Cortex of kidney (tissue), 1 donor: ENCODE measurements around the gene C11orf16.
"Not testable (repeated sequence)": the region's sequence is repeated elsewhere in the genome, so short reads cannot be mapped to it uniquely, and the experiment has no call there.

Experiments
- DNase-seq: peaks from one replicate; lab custom pipeline; 2025; lab: John Stamatoyannopoulos, UW

C11orf16 gene

DNA sequence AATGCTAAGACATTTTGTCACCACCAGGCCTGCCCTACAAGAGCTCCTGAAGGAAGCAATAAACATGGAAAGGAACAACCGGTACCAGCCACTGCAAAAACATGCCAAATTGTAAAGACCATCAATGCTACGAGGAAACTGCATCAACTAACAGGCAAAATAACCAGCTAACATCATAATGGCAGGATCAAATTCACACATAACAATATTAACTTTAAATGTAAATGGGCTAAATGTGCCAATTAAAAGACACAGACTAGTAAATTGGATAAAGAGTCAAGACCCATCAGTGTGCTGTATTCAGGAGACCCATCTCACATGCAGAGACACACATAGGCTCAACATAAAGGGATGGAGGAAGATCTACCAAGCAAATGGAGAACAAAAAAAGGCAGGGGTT is 41.6 kb downstream of the C11orf16 start:
- DNase-seq = not testable (repeated sequence)

DNA sequence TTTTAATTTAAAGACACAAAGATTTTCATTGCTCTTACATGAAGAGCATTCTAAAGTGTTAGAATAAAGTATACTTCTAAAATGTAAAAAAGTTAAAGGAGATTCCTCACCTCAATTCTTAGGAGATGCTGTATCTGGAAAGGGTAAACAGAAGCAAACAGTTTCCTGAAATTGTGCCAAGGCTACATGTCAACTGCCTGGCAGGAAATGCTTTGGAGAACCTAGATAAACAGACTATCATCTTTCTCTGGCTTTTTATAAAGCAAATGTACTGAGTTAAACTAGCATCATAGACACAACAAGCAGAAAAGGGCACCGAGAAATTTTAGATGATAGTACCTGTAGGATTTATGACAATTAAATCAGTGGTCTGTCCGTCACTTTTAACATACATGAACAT is 46.4 kb downstream of the C11orf16 start:
- DNase-seq = no peak

DNA sequence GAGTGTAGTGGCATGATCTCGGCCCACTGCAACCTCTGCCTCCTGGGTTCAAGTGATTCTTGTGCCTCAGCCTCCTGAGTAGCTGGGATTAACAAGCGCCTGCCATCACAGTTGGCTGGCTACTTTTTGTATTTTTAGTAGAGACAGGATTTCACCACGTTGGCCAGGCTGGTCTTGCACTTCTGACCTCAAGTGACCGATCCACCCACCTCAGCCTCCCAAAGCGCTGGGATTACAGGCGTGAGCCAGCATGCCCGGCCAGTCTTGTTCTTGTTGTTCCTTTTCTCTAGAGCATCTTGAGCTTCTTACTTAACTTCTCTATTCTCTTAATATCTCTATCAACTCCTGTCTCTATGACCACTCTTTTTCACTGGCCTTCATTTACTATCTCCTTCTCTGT is 51.2 kb downstream of the C11orf16 start:
- DNase-seq = not testable (repeated sequence)

DNA sequence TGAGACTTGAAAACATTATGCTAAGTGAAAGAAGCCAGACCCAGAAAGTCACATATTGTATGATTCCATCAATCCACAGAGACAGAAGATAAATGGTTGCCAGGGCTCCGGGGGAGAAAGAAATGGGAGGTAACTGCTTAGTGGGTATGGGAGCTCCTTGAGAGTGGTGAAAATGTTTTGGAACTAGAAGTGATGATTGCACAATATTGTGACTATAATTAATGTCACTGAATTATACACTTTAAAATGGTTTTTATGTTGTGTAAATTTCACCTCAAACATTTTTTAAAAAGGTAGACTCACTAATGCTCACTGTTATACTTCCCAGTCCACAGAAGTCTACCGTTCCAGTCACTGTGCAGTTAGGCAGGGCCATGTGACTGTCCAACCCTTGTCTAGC is 54.0 kb downstream of the C11orf16 start:
- no peak for DNase-seq

DNA sequence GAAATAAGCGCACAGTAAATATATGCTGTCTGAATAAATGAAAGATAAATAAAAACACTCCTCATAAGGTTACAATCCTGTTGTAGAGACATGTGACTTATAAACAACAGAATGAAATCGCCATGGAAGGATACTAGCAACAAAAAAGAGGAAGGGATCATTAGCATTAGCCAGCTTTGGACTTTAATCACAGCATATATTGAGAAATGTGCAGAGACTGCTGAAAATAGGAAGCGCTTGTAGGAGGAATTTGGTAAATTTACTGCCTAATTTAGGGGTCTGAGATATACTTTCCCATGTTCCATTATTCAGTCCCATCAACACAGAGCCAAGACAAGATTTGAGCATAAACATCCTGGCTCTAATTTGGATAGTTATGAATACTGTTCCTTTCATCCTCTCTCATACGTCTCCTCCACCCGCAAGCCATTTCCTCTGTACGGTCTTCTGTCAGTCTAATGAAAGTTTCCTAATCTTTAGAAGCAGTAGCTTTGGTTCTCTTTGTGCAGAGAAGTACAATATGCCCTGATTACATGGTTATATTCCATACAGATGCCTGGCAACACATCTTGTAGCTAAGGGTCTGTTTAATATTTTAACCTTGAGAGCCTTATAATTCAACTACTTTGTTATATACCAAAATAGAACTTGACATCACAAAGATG is 58.9 kb downstream of the C11orf16 start:
- no peak for DNase-seq

DNA sequence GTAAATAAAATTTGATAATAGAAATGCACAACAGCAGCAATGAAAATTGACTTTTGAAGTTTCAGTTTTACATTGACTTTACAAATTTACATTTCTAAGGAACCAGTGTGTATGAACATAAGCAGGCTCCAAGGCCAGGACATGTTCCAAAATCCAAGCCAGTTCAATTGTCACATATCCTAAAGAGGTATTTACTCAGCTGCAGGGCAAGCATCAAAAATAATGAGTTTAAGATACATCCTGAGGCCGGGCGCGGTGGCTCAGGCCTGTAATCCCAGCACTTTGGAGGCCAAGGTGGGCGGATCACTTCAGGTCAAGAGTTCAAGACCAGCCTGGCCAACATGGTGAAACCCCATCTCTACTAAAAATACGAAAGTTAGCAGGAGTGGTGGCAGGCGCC is 60.8 kb downstream of the C11orf16 start:
- no peak for DNase-seq

DNA sequence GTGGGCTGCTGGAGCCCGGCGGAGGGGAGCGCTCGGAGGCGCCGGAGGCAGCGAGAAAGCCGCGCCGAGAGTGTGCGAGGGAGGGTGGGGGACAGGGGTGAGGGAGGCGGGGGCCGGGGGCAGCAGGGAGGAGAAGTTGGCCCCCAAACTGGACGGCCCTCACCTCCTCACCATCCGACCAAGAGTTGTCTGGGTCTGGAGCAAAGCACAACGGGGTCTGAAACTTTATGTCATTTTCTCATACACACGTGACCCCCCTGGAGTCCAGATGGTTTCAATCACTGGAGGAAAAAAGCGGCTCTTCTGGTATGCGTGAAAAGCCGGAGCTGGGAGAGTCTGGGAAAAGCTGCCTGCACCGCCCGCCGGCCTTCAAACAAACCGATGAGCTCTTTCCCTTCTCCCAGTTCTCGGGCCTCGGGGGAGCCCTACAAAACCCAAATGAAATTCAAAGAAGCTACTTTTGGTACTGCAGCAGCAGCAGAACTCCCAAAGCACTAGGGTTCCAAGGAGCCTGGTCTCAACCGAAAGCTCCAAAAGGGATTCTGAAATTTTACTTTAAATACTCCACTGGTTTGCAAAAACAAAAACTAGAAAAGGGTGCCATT is 61.5 kb downstream of the C11orf16 start:
- no peak for DNase-seq

DNA sequence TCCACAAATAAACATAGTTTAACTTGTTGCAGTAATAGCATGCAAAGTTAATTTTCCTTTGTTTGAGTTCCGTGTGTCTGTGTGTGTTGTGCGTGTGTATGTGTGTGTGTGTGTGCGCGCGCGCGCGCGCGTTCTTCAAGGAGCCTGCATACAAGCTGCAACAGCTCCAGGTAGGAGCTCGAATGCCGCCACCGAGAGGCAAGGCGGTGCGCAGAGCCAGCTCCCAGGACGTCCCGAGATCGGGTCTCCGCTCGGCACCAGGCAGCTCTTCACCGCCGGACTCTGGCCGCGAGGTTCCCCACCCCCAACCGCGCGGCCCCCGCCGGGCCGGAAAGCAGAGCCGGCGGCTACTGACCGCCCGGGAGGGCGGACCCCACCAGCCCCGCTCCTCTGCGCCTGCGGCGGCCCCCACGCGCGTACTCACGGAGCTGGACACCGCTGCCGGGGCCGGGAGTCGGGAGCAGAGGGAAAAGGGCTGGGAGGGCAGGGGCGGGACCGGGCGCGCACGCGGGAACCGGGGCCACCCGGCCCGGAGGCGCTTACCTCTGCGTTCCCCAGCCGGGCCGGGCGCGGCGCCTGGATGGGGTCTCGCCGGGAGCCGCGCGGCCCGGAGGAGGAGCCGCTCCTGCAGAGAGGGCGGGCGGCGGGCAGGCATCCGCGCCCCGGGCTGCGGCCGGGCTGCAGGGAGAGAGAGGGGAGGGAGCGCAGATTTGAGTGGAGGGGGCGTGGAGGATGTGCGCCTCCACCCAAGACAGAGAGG is 62.2 kb downstream of the C11orf16 start:
- DNase-seq = no peak
